ENCODE data around the gene SCGB1D4. TPM values are rescaled to one million over a fixed set of nuclear protein-coding genes. Genes with fewer than 3 reads are reported as not detected.
"Not testable (repeated sequence)": the region's sequence is repeated elsewhere in the genome, so short reads cannot be mapped to it uniquely, and the experiment has no call there.

SCGB1D4 gene
- total RNA-seq, 1 experiment from 2014 or later, result not detected

DNA sequence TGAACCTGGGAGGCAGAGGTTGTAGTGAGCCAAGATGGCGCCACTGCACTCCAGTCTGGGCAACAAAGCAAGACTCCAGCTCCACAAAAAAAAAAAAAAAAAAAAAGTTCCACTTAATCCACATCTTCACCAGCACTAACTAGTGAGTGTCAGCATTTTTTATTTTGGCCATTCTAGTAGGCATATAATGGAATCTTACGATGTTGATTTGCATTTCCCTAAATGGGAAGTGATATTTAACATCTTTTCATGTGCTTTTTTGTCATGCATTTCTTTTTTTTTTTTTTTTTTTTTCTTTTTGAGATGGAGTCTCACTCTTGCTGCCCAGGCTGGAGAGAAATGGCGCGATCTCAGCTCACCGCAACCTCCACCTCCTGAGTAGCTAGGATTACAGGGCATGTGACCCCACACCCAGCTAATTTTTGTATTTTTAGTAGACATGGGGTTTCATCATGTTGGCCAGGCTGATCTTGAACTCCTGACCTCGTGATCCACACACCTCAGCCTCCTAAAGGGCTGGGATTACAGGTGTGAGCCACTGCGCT, 44.8 kb upstream of the SCGB1D4 start:
- H3K4me3 ChIP-seq (replicated peaks in 1 of 2; ENCODE audit: low read depth in 1 of 2, low read length in 2 of 2); H3K79me2 ChIP-seq (ENCODE audit: insufficient read depth, low read length); POLR2A ChIA-PET; H2AFZ ChIP-seq (ENCODE audit: low read depth, low read length, poor library complexity, severe bottlenecking); H3K4me1 ChIP-seq (ENCODE audit: control insufficient read depth in 1 of 2, insufficient read depth in 2 of 2, low read length in 2 of 2); H3K27me3 ChIP-seq (ENCODE audit: insufficient read depth, low read length); H3K9me2 ChIP-seq (ENCODE audit: insufficient read depth); ATAC-seq; BruUV-seq (replicated peaks); intact Hi-C loops (cut with micrococcal nuclease); H3K27ac ChIP-seq (ENCODE audit: low read depth, low read length); H4K20me1 ChIP-seq (ENCODE audit: insufficient read depth); H3K4me2 ChIP-seq (ENCODE audit: low read length); H3K9ac ChIP-seq (ENCODE audit: low read length); H3K9me3 ChIP-seq (ENCODE audit: control insufficient read depth in 1 of 2, insufficient read depth in 1 of 2, low read depth in 1 of 2, low read length in 2 of 2); H3K36me3 ChIP-seq (ENCODE audit: control insufficient read depth in 1 of 2, insufficient read depth in 2 of 2, low read length in 2 of 2); RAD21 ChIA-PET (ENCODE audit: low non-redundant PET in 1 of 2, low total read pairs in 2 of 2, uncharacterized antibody in 2 of 2, unreplicated experiment in 2 of 2); DNase-seq (ENCODE audit: low read depth, low spot score): not testable (repeated sequence)
- CTCF ChIA-PET, result interaction anchor here (0.7 kb wide), 1 partner anchor 49 kb away, joined by 3 read pairs; no protein-coding TSS in a partner anchor

DNA sequence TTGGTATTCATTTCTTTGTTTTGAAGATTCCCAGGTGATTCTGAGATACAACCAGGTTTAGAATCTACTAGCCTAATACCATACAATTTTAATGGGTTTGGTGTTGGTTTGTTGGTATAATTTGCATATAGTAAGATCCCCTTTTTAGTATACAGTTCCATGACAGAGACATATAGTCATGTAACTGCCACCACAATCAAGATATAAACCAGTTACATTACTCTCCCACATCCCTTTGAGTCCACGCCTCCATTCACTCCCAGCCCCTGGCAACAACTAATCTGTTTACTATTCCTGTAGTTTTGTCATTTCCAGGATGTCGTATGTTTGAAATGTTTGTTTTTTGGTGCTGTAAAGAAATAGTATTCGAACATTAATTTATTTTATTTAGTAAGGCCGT, 42.7 kb upstream of the SCGB1D4 start:
- no peak overlapping the region for H3K27ac ChIP-seq (ENCODE audit: low read depth, low read length)

More for the DNA sequence above, 42.7 kb upstream of the SCGB1D4 start:
- ATAC-seq (no peak), DNase-seq (ENCODE audit: low read depth, low spot score) (no peak)
- ChIA-PET RAD21 (ENCODE audit: low non-redundant PET in 1 of 2, low total read pairs in 2 of 2, uncharacterized antibody in 2 of 2, unreplicated experiment in 2 of 2) (no interaction called here), POLR2A (no interaction called here), CTCF (interaction anchor here (1.7 to 2.1 kb wide), 2 partner anchors 36 to 38 kb away, joined by 5 to 13 read pairs; no protein-coding TSS in a partner anchor)
- no peak for TF ChIP-seq JUND (IDR thresholded peaks at IDR 0.05)
- TF ChIP-seq EZH2phosphoT487 (IDR thresholded peaks at IDR 0.05; ENCODE audit: borderline replicate concordance), result no peak
- TF ChIP-seq TCF7L2 (IDR thresholded peaks at IDR 0.05; ENCODE audit: borderline replicate concordance, extremely low read depth, insufficient read depth, insufficient read length), result no peak
- TF ChIP-seq FOSL1 (IDR thresholded peaks at IDR 0.05; ENCODE audit: low read depth), result no peak
- TF ChIP-seq RAD21 (IDR thresholded peaks at IDR 0.05; ENCODE audit: low read depth), result no peak
- TF ChIP-seq CEBPB (IDR thresholded peaks at IDR 0.05; ENCODE audit: low read depth), result no peak
- no peak for TF ChIP-seq EZH2 (IDR thresholded peaks at IDR 0.05)
- no peak for TF ChIP-seq POLR2AphosphoS5 (IDR thresholded peaks at IDR 0.05; ENCODE audit: low read depth, low read length)
- TF ChIP-seq ZNF274 (IDR thresholded peaks at IDR 0.05; ENCODE audit: low read depth, low read length), result no peak
- TF ChIP-seq, protein P1, sequence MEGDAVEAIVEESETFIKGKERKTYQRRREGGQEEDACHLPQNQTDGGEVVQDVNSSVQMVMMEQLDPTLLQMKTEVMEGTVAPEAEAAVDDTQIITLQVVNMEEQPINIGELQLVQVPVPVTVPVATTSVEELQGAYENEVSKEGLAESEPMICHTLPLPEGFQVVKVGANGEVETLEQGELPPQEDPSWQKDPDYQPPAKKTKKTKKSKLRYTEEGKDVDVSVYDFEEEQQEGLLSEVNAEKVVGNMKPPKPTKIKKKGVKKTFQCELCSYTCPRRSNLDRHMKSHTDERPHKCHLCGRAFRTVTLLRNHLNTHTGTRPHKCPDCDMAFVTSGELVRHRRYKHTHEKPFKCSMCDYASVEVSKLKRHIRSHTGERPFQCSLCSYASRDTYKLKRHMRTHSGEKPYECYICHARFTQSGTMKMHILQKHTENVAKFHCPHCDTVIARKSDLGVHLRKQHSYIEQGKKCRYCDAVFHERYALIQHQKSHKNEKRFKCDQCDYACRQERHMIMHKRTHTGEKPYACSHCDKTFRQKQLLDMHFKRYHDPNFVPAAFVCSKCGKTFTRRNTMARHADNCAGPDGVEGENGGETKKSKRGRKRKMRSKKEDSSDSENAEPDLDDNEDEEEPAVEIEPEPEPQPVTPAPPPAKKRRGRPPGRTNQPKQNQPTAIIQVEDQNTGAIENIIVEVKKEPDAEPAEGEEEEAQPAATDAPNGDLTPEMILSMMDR (IDR thresholded peaks at IDR 0.05 in 2 of 3, conservative IDR thresholded peaks at IDR 0.05 in 1 of 3; ENCODE audit: borderline replicate concordance in 1 of 3, insufficient read depth in 1 of 3, low read depth in 2 of 3, low read length in 2 of 3), result no peak
- no peak for TF ChIP-seq ZFX (IDR thresholded peaks at IDR 0.05)
- no peaks in the 10 kb centered on the region for H3K9me3 ChIP-seq (ENCODE audit: control insufficient read depth in 1 of 2, insufficient read depth in 1 of 2, low read depth in 1 of 2, low read length in 2 of 2)
- H3K9ac ChIP-seq (ENCODE audit: low read length), result no peak overlapping the region
- H3K9me2 ChIP-seq (ENCODE audit: insufficient read depth), result no peaks in the 10 kb centered on the region
- H4K20me1 ChIP-seq (ENCODE audit: insufficient read depth), result no peaks in the 10 kb centered on the region
- H3K27me3 ChIP-seq (ENCODE audit: insufficient read depth, low read length), result no peaks in the 10 kb centered on the region
- 0 out of 4 replicates have a peak, but pooled peaks cover 0 to 3% of the 10 kb centered on the region in 2 experiments for H3K36me3 ChIP-seq (ENCODE audit: control insufficient read depth in 1 of 2, insufficient read depth in 2 of 2, low read length in 2 of 2)
- H2AFZ ChIP-seq (ENCODE audit: low read depth, low read length, poor library complexity, severe bottlenecking), result no peak overlapping the region
- intact Hi-C loops (cut with micrococcal nuclease), result no loop called here
- H3K4me1 ChIP-seq (ENCODE audit: control insufficient read depth in 1 of 2, insufficient read depth in 2 of 2, low read length in 2 of 2), result peaks cover 0 to 16% of the 10 kb centered on the region in 2 experiments; a peak in 3 of 4 replicates
- BruUV-seq (replicated peaks), result no TSS peak
- H3K4me2 ChIP-seq (ENCODE audit: low read length), result no peak overlapping the region
- no peaks in the 10 kb centered on the region for H3K79me2 ChIP-seq (ENCODE audit: insufficient read depth, low read length)
- no peak overlapping the region for H3K4me3 ChIP-seq (replicated peaks in 1 of 2; ENCODE audit: low read depth in 1 of 2, low read length in 2 of 2)

Measured in HCT116 (cell line).